Fibroblast of lung (primary cell): ENCODE results near the gene GABBR2. TPM values are rescaled to one million over a fixed set of nuclear protein-coding genes. Genes with fewer than 3 reads are reported as not detected.

ENCODE experiments used
- DNase-seq, 2 donors: peaks; one replicate each; pipeline versions ENCODE4 v3.0.0 to v3.0.0-alpha.2; 2010; ENCODE audit warnings: low read depth in 2 of 2
- H2AFZ ChIP-seq: 2 replicates; pipeline ENCODE4 v1.5.1; 2012; ENCODE audit warnings: low read length, control low read depth, inconsistent platforms
- H3K27ac ChIP-seq: 2 replicates; pipeline ENCODE4 v1.5.1; 2011; ENCODE audit warnings: low read length, control low read depth; ENCODE audit not compliant: insufficient read depth
- H3K27me3 ChIP-seq: 2 replicates; pipeline ENCODE4 v1.5.1; 2011; ENCODE audit warnings: mild to moderate bottlenecking, low read length; ENCODE audit not compliant: control insufficient read depth, insufficient read depth
- H3K36me3 ChIP-seq: 2 replicates; pipeline ENCODE4 v1.5.1; 2011; ENCODE audit warnings: low read length; ENCODE audit not compliant: control insufficient read depth, insufficient read depth
- H3K4me1 ChIP-seq: 2 replicates; pipeline ENCODE4 v1.5.1; 2011; ENCODE audit warnings: low read length; ENCODE audit not compliant: control insufficient read depth, insufficient read depth; ENCODE audit errors: extremely low read depth
- H3K4me2 ChIP-seq: 2 replicates; pipeline ENCODE4 v1.5.1; 2011; ENCODE audit warnings: low read length, control low read depth; ENCODE audit not compliant: insufficient read depth; ENCODE audit errors: extremely low read depth
- H3K4me3 ChIP-seq, 4 experiments: fragments of 200-600 bp in 1 of 4; sonication (generic) in 1 of 4; replicated peaks in 1 of 4; 2 replicates each; pipeline ENCODE4 v1.5.1; 2011 to 2016; ENCODE audit warnings: low read length in 4 of 4, low read depth in 3 of 4, mild to moderate bottlenecking in 3 of 4, control low read depth in 2 of 4, inconsistent platforms in 1 of 4, mixed read lengths in 1 of 4; ENCODE audit not compliant: insufficient read depth in 1 of 4; ENCODE audit errors: control extremely low read depth in 1 of 4
- H3K79me2 ChIP-seq: 2 replicates; pipeline ENCODE4 v1.5.1; 2012; ENCODE audit warnings: mild to moderate bottlenecking, low read length, inconsistent platforms; ENCODE audit not compliant: control insufficient read depth, insufficient read depth
- H3K9ac ChIP-seq: 2 replicates; pipeline ENCODE4 v1.5.1; 2011; ENCODE audit warnings: mild to moderate bottlenecking, low read length, control low read depth; ENCODE audit not compliant: insufficient read depth
- H3K9me3 ChIP-seq: 2 replicates; pipeline ENCODE4 v1.5.1; 2012; ENCODE audit warnings: low read depth, low read length; ENCODE audit not compliant: control insufficient read depth, insufficient read depth
- H4K20me1 ChIP-seq: 2 replicates; pipeline ENCODE4 v1.5.1; 2011; ENCODE audit warnings: low read length; ENCODE audit not compliant: control insufficient read depth, insufficient read depth; ENCODE audit errors: extremely low read depth
- CTCF ChIP-seq, 2 donors: IDR thresholded peaks in 1 of 2; conservative IDR thresholded peaks in 1 of 2; 1 replicate in 1 of 2; 2 replicates in 1 of 2; pipeline ENCODE4 v1.5.1; 2011 to 2012; ENCODE audit warnings: low read length in 2 of 2, control low read depth in 1 of 2, inconsistent platforms in 1 of 2, low read depth in 1 of 2, mild to moderate bottlenecking in 1 of 2
- EZH2 ChIP-seq: IDR thresholded peaks from 2 replicates; pipeline ENCODE4 v1.5.1; 2012; ENCODE audit warnings: low read length, control low read depth, mild to moderate bottlenecking; ENCODE audit errors: missing control alignments
- polyA plus RNA-seq, 2 donors: library from polyadenylated mRNA; depleted of rRNA in 1 of 2; stranded (reverse) in 1 of 2; unstranded in 1 of 2; fragments of >200 nt; gene quantifications; 2 replicates each; pipeline ENCODE4 v1.2.1, GENCODE V29; 2011 to 2012; ENCODE audit warnings: missing spikeins in 1 of 2
- total RNA-seq: library from RNA; depleted of rRNA; stranded (reverse); fragments of >200 nt; gene quantifications from 2 replicates; pipeline ENCODE4 v1.2.1, GENCODE V29; 2014

The GABBR2 gene
- total and polyA plus RNA-seq, 2 donors (not counting 1 experiment from before 2014, with no cell fraction given), result 0.32 to 0.33 TPM

- Histone ChIP-seq H3K79me2 (no peaks in the 10 kb centered on the region), H2AFZ (no peak overlapping the region), H3K27ac (no peak overlapping the region), H3K4me3 (no peak overlapping the region), H3K36me3 (no peaks in the 10 kb centered on the region), H3K9me3 (no peaks in the 10 kb centered on the region), H3K27me3 (no peaks in the 10 kb centered on the region), H3K4me2 (no peak overlapping the region), H3K4me1 (no peaks in the 10 kb centered on the region), H4K20me1 (no peaks in the 10 kb centered on the region), H3K9ac (no peak overlapping the region)
- TF ChIP-seq EZH2, result no peak
- no peak for TF ChIP-seq CTCF (conservative IDR thresholded peaks at IDR 0.05 in 1 of 2, IDR thresholded peaks at IDR 0.05 in 1 of 2; ENCODE audit: low read depth in 1 of 2, low read length in 2 of 2)
- DNase-seq, result no peak
These were observed 143.3 kb downstream of the GABBR2 start for GRCh38 chr9:98565152-98566135.

DNA sequence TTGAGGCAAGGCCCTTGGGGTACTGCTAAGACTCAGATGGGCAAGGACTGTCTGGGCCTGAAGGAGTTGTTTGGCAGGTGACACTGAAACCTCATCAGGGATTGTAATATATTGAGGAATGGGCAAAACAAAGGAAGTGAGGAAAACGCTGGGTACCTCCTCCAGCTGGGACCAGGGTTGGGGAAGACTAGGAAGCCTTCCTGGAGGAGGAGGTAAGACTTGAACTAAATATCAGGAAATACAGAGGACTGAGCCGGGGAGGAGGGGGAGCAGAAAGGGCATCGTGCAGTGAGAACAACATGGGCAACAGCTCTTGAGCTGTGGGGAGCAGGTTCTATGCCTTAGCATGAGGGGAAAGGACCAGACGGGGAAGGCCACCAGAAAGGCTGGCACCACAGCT, 144.0 kb downstream of the GABBR2 start:
- no peak for DNase-seq
- no peaks in the 10 kb centered on the region for H3K36me3 ChIP-seq
- TF ChIP-seq EZH2, result no peak
- TF ChIP-seq CTCF (conservative IDR thresholded peaks at IDR 0.05 in 1 of 2, IDR thresholded peaks at IDR 0.05 in 1 of 2; ENCODE audit: low read depth in 1 of 2, low read length in 2 of 2), result no peak
- no peak overlapping the region for H3K27ac ChIP-seq
- no peak overlapping the region for H2AFZ ChIP-seq
- H3K9me3 ChIP-seq, result no peaks in the 10 kb centered on the region
- no peaks in the 10 kb centered on the region for H3K27me3 ChIP-seq
- no peak overlapping the region for H3K4me2 ChIP-seq
- no peaks in the 10 kb centered on the region for H3K79me2 ChIP-seq
- H3K9ac ChIP-seq, result no peak overlapping the region
- H3K4me1 ChIP-seq, result no peaks in the 10 kb centered on the region
- no peaks in the 10 kb centered on the region for H4K20me1 ChIP-seq
- no peak overlapping the region for H3K4me3 ChIP-seq

- Histone ChIP-seq H2AFZ (no peak overlapping the region), H3K4me3 (no peak overlapping the region), H3K4me2 (no peak overlapping the region)
These were observed 144.7 kb downstream of the GABBR2 start for GRCh38 chr9:98563988-98564387.

More at GRCh38 chr9:98563988-98564387, 144.7 kb downstream of the GABBR2 start:
- no peak overlapping the region for H3K27ac ChIP-seq
- no peaks in the 10 kb centered on the region for H3K4me1 ChIP-seq
- no peaks in the 10 kb centered on the region for H3K36me3 ChIP-seq
- H3K9me3 ChIP-seq, result no peaks in the 10 kb centered on the region
- H3K27me3 ChIP-seq, result no peaks in the 10 kb centered on the region
- TF ChIP-seq CTCF (conservative IDR thresholded peaks at IDR 0.05 in 1 of 2, IDR thresholded peaks at IDR 0.05 in 1 of 2; ENCODE audit: low read depth in 1 of 2, low read length in 2 of 2) (no peak), EZH2 (no peak)
- DNase-seq, result no peak
- no peak overlapping the region for H3K9ac ChIP-seq
- no peaks in the 10 kb centered on the region for H3K79me2 ChIP-seq
- H4K20me1 ChIP-seq, result no peaks in the 10 kb centered on the region
